PC-3 (cell line): ENCODE measurements around the gene ZMIZ2. TPM values are rescaled to one million over a fixed set of nuclear protein-coding genes. Genes with fewer than 3 reads are reported as not detected.

Source experiments
- ATAC-seq: fragments of 200-7000 bp; cut with Tn5 transposase; 2 replicates; pipeline ENCODE4 v1.9.1; 2020; ENCODE audit warnings: mild to moderate bottlenecking, moderate library complexity
- BruUV-seq: library from RNA; stranded (reverse); fragments of 400-500 nt; replicated peaks from 2 replicates; lab custom pipeline; 2021; lab: Mats Ljungman, UMichigan
- CTCF ChIA-PET: fragments of 300-600 bp; sonication (Branson Sonifier 250); formaldehyde crosslinking; loops from one replicate; lab custom pipeline; 2022; ENCODE audit warnings: antibody characterized with exemption; lab: Charles Lee
- POLR2A ChIA-PET: fragments of 300-600 bp; sonication (Branson Sonifier 250); formaldehyde crosslinking; loops from one replicate; lab custom pipeline; 2022; ENCODE audit warnings: antibody characterized with exemption; ENCODE audit not compliant: unreplicated experiment; lab: Charles Lee
- DNase-seq: peaks from one replicate; pipeline ENCODE4 v3.0.0-alpha.2; 2015
- H2AFZ ChIP-seq: fragments of 300-600 bp; sonication (generic); 2 replicates; pipeline ENCODE4 v1.6.0; 2016; ENCODE audit warnings: antibody characterized with exemption, low read length
- H3F3A ChIP-seq: fragments of 300-600 bp; sonication (generic); one replicate; pipeline ENCODE4 v1.6.0; 2017; ENCODE audit warnings: antibody characterized with exemption, low read length, control low read depth, mild to moderate bottlenecking; ENCODE audit not compliant: unreplicated experiment
- H3K27ac ChIP-seq: fragments of 300-600 bp; sonication (generic); 2 replicates; pipeline ENCODE4 v1.5.1; 2016; ENCODE audit warnings: mild to moderate bottlenecking, low read length
- H3K27me3 ChIP-seq: fragments of 300-600 bp; sonication (generic); 2 replicates; pipeline ENCODE4 v1.6.1; 2016; ENCODE audit warnings: low read length, mixed read lengths
- H3K36me3 ChIP-seq: fragments of 300-600 bp; sonication (generic); 2 replicates; pipeline ENCODE4 v1.6.1; 2016; ENCODE audit warnings: low read depth, mixed run types, low read length, mixed read lengths
- H3K4me1 ChIP-seq: fragments of 300-600 bp; sonication (generic); 2 replicates; pipeline ENCODE4 v1.5.1; 2016; ENCODE audit warnings: low read length; ENCODE audit not compliant: insufficient read depth
- H3K4me2 ChIP-seq: fragments of 300-600 bp; sonication (generic); 2 replicates; pipeline ENCODE4 v1.6.0; 2016; ENCODE audit warnings: low read length
- H3K4me3 ChIP-seq: fragments of 300-600 bp; sonication (generic); 2 replicates; pipeline ENCODE4 v1.5.1; 2016; ENCODE audit warnings: mild to moderate bottlenecking, low read length, mixed read lengths
- H3K79me2 ChIP-seq: fragments of 300-600 bp; sonication (generic); 2 replicates; pipeline ENCODE4 v1.6.1; 2017; ENCODE audit warnings: low read length, mixed read lengths
- H3K9ac ChIP-seq: fragments of 300-600 bp; sonication (generic); 2 replicates; pipeline ENCODE4 v1.6.0; 2016; ENCODE audit warnings: mild to moderate bottlenecking, low read length
- H3K9me2 ChIP-seq: fragments of 300-600 bp; sonication (generic); replicated peaks from 2 replicates; pipeline ENCODE4 v1.6.1; 2016; ENCODE audit warnings: mixed run types, low read length, mixed read lengths
- H3K9me3 ChIP-seq: fragments of 300-600 bp; sonication (generic); 2 replicates; pipeline ENCODE4 v1.6.1; 2016; ENCODE audit warnings: low read length, mixed read lengths
- H4K20me1 ChIP-seq: fragments of 300-600 bp; sonication (generic); 2 replicates; pipeline ENCODE4 v1.6.1; 2016; ENCODE audit warnings: low read length, mixed read lengths
- CTCF ChIP-seq: fragments of 300-600 bp; sonication (generic); conservative IDR thresholded peaks from 2 replicates; pipeline ENCODE4 v1.5.1; 2017; ENCODE audit warnings: antibody characterized with exemption, low read depth, mild to moderate bottlenecking, low read length
- EZH2 ChIP-seq: fragments of 300-600 bp; sonication (generic); IDR thresholded peaks from one replicate; pipeline ENCODE4 v1.6.1; 2017; ENCODE audit warnings: antibody characterized with exemption, mild to moderate bottlenecking, low read length; ENCODE audit not compliant: unreplicated experiment
- EZH2phosphoT487 ChIP-seq: fragments of 300-600 bp; sonication (generic); IDR thresholded peaks from 2 replicates; pipeline ENCODE4 v1.6.1; 2018; ENCODE audit warnings: mild to moderate bottlenecking, antibody characterized with exemption, low read length, borderline replicate concordance
- intact Hi-C: fragments of 100-400 bp; cut with micrococcal nuclease; formaldehyde crosslinking; loops from 2 replicates; pipeline ENCODE4 v1.9.0; 2023
- total RNA-seq: library from RNA; depleted of rRNA; stranded (reverse); fragments of >200 nt; gene quantifications from 2 replicates; pipeline ENCODE4 v1.2.3, GENCODE V29; 2014

Gene ZMIZ2
- total RNA-seq, 1 experiment from 2014 or later: 18.3 TPM

- ChIA-PET POLR2A (interaction anchor here (0.6 kb wide), 1 partner anchor 24 kb away, joined by 3 read pairs; no protein-coding TSS in a partner anchor), CTCF (no interaction called here)
- no peak overlapping the region for H3K9ac ChIP-seq
- peaks cover 4% of the 10 kb centered on the region; the same call in 1 of the 2 replicates for H3K36me3 ChIP-seq
- H3K4me1 ChIP-seq: no peaks in the 10 kb centered on the region
- H2AFZ ChIP-seq: no peak overlapping the region
- peaks cover 40% of the 10 kb centered on the region for H3K79me2 ChIP-seq
- DNase-seq (no peak), ATAC-seq (no peak)
- H3K4me3 ChIP-seq: no peak overlapping the region
- H3K27ac ChIP-seq: no peak overlapping the region
- H3F3A ChIP-seq: no peaks in the 10 kb centered on the region
- no peaks in the 10 kb centered on the region; the same call in 1 of the 2 replicates for H4K20me1 ChIP-seq
- H3K27me3 ChIP-seq: no peaks in the 10 kb centered on the region
- no peaks in the 10 kb centered on the region for H3K9me2 ChIP-seq
- intact Hi-C loops: no loop called here
- no peak for TF ChIP-seq EZH2
- no peak for TF ChIP-seq CTCF
- no peak for TF ChIP-seq EZH2phosphoT487
- H3K4me2 ChIP-seq: no peak overlapping the region
- H3K9me3 ChIP-seq: no peaks in the 10 kb centered on the region
- no TSS peak for BruUV-seq
Observed at GRCh38 chr7:44756904-44757303, 8.3 kb downstream of the ZMIZ2 start.

GRCh38 chr7:44757311-44757710 is 8.7 kb downstream of the ZMIZ2 start:
- intact Hi-C loops: no loop called here
- no peak for ATAC-seq
- no peaks in the 10 kb centered on the region for H3K9me3 ChIP-seq
- no peaks in the 10 kb centered on the region for H3K27me3 ChIP-seq
- CTCF ChIA-PET: no interaction called here
- H3F3A ChIP-seq: no peaks in the 10 kb centered on the region
- H3K9ac ChIP-seq: no peak overlapping the region
- BruUV-seq: no TSS peak
- peaks cover 37% of the 10 kb centered on the region for H3K79me2 ChIP-seq
- H3K9me2 ChIP-seq: no peaks in the 10 kb centered on the region
- no peak overlapping the region for H3K4me3 ChIP-seq
- POLR2A ChIA-PET: interaction anchor here (0.6 kb wide), 1 partner anchor 25 kb away, joined by 3 read pairs; no protein-coding TSS in a partner anchor
- DNase-seq: no peak
- no peak overlapping the region for H2AFZ ChIP-seq
- no peak overlapping the region for H3K27ac ChIP-seq
- H4K20me1 ChIP-seq: no peaks in the 10 kb centered on the region; the same call in 1 of the 2 replicates
- no peaks in the 10 kb centered on the region for H3K4me1 ChIP-seq
- peaks cover 7% of the 10 kb centered on the region; the same call in 1 of the 2 replicates for H3K36me3 ChIP-seq
- H3K4me2 ChIP-seq: no peak overlapping the region
- TF ChIP-seq CTCF (no peak), EZH2 (no peak), EZH2phosphoT487 (no peak)

- no peaks in the 10 kb centered on the region for H3K9me2 ChIP-seq
- no peak overlapping the region for H3K9ac ChIP-seq
- no peaks in the 10 kb centered on the region for H4K20me1 ChIP-seq
- no peaks in the 10 kb centered on the region for H3F3A ChIP-seq
- ATAC-seq: no peak
- CTCF ChIA-PET: no interaction called here
- peaks cover 33% of the 10 kb centered on the region for H3K79me2 ChIP-seq
- no peaks in the 10 kb centered on the region for H3K9me3 ChIP-seq
- DNase-seq: no peak
- POLR2A ChIA-PET: no interaction called here
- H3K4me2 ChIP-seq: no peak overlapping the region
- H3K36me3 ChIP-seq: peaks cover 8% of the 10 kb centered on the region; the same call in 1 of the 2 replicates
- BruUV-seq: no TSS peak
- intact Hi-C loops: no loop called here
- H3K27me3 ChIP-seq: no peaks in the 10 kb centered on the region
- H3K27ac ChIP-seq: no peak overlapping the region
- no peaks in the 10 kb centered on the region for H3K4me1 ChIP-seq
- no peak overlapping the region for H3K4me3 ChIP-seq
- no peak overlapping the region for H2AFZ ChIP-seq
- TF ChIP-seq CTCF (no peak), EZH2 (no peak), EZH2phosphoT487 (no peak)
Observed at GRCh38 chr7:44757739-44758138, 9.1 kb downstream of the ZMIZ2 start.
